ACC112 (cell line): Measurements from ENCODE around the gene UBFD1.
"Not testable (repeated sequence)": the region's sequence is repeated elsewhere in the genome, so short reads cannot be mapped to it uniquely, and the experiment has no call there.

ENCODE experiments used
- H2AFZ ChIP-seq: fragments of 200-600 bp; sonication (generic); one replicate; pipeline ENCODE4 v1.6.0; 2017; ENCODE audit warnings: antibody characterized with exemption, low read length; ENCODE audit not compliant: unreplicated experiment
- H3K27ac ChIP-seq: fragments of 200-600 bp; sonication (generic); 2 replicates; pipeline ENCODE4 v1.5.1; 2014; ENCODE audit warnings: low read depth, mild to moderate bottlenecking, antibody characterized with exemption, low read length, moderate library complexity
- H3K27me3 ChIP-seq: fragments of 200-600 bp; sonication (generic); 2 replicates; pipeline ENCODE4 v1.6.1; 2014; ENCODE audit warnings: mild to moderate bottlenecking, antibody characterized with exemption, low read length, moderate library complexity, mixed read lengths; ENCODE audit not compliant: insufficient read depth
- H3K36me3 ChIP-seq: fragments of 200-600 bp; sonication (generic); 2 replicates; pipeline ENCODE4 v1.6.1; 2016; ENCODE audit warnings: mild to moderate bottlenecking, antibody characterized with exemption, low read length, moderate library complexity, mixed read lengths; ENCODE audit not compliant: insufficient read depth
- H3K4me1 ChIP-seq: fragments of 200-600 bp; sonication (generic); one replicate; pipeline ENCODE4 v1.6.1; 2016; ENCODE audit warnings: low read length, mixed read lengths; ENCODE audit not compliant: insufficient read depth, unreplicated experiment, control insufficient read depth
- H3K4me3 ChIP-seq: fragments of 200-600 bp; sonication (generic); 2 replicates; pipeline ENCODE4 v1.5.1; 2014; ENCODE audit warnings: mild to moderate bottlenecking, low read depth, low read length
- H3K79me2 ChIP-seq: fragments of 200-600 bp; sonication (generic); one replicate; pipeline ENCODE4 v1.6.0; 2016; ENCODE audit warnings: low read length; ENCODE audit not compliant: control insufficient read depth, unreplicated experiment, insufficient read depth

UBFD1 gene

GRCh38 chr16:23556881-23557778, at the start of gene UBFD1, which contains the start of gene EARS2:
UBFD1 (plus strand) TSS chr16:23557727; CDS start chr16:23557743, 16 bp downstream.
EARS2 (minus strand) TSS chr16:23557350; CDS start chr16:23557343, 7 bp downstream.
- H3K4me3 ChIP-seq = peak within 1 kb of the TSS; percentile 99
- peak within 1 kb of the TSS; percentile 83 for H3K27ac ChIP-seq
- peaks cover 52% of the 10 kb centered on the region for H3K79me2 ChIP-seq
- peaks cover 10% of the 10 kb centered on the region for H3K4me1 ChIP-seq
- H3K36me3 ChIP-seq = peaks cover 31% of the 10 kb centered on the region
- H2AFZ ChIP-seq = peak within 1 kb of the TSS; percentile 81
- no peaks in the 10 kb centered on the region for H3K27me3 ChIP-seq

- H3K27ac ChIP-seq = no peak overlapping the region
- H3K79me2 ChIP-seq = peaks cover 47% of the 10 kb centered on the region
- H3K27me3 ChIP-seq = no peaks in the 10 kb centered on the region
- peak overlapping the region; percentile 81 for H3K4me3 ChIP-seq
- H2AFZ ChIP-seq = no peak overlapping the region
- H3K4me1 ChIP-seq = peaks cover 26% of the 10 kb centered on the region
- H3K36me3 ChIP-seq = no peaks in the 10 kb centered on the region
These were observed 48.7 kb upstream of the UBFD1 start for GRCh38 chr16:23508589-23509440.

- no peaks in the 10 kb centered on the region for H3K27me3 ChIP-seq
- H3K4me1 ChIP-seq = peaks cover 20% of the 10 kb centered on the region
- H3K27ac ChIP-seq = no peak overlapping the region
- H3K79me2 ChIP-seq = peaks cover 41% of the 10 kb centered on the region
- no peaks in the 10 kb centered on the region for H3K36me3 ChIP-seq
- H2AFZ ChIP-seq = no peak overlapping the region
- H3K4me3 ChIP-seq = peak overlapping the region; percentile 81
These were observed 48.1 kb upstream of the UBFD1 start for GRCh38 chr16:23509441-23509754.

GRCh38 chr16:23509782-23510163, 47.8 kb upstream of the UBFD1 start:
- H3K27me3 ChIP-seq = no peaks in the 10 kb centered on the region
- H3K4me3 ChIP-seq = peak overlapping the region; percentile 81
- H3K36me3 ChIP-seq = 0 out of 2 replicates have a peak, but pooled peaks cover 3% of the 10 kb centered on the region
- peaks cover 39% of the 10 kb centered on the region for H3K79me2 ChIP-seq
- H3K4me1 ChIP-seq = peaks cover 17% of the 10 kb centered on the region
- no peak overlapping the region for H2AFZ ChIP-seq
- no peak overlapping the region for H3K27ac ChIP-seq

- H3K79me2 ChIP-seq = peaks cover 35% of the 10 kb centered on the region
These were observed 47.2 kb upstream of the UBFD1 start, which contains the start of gene GGA2 for GRCh38 chr16:23510164-23510914. GGA2 (minus strand) TSS chr16:23510494; CDS start chr16:23510411, 83 bp downstream.

GRCh38 chr16:23510915-23511270, 46.6 kb upstream of the UBFD1 start:
- H3K27ac ChIP-seq, H3K27me3 ChIP-seq, H3K36me3 ChIP-seq, H3K4me1 ChIP-seq: not testable (repeated sequence)
- Histone ChIP-seq H3K79me2 (peaks cover 35% of the 10 kb centered on the region), H3K4me3 (peak overlapping the region; percentile 81), H2AFZ (peak overlapping the region; percentile 48)

More at GRCh38 chr16:23510164-23510914, 47.2 kb upstream of the UBFD1 start, which contains the start of gene GGA2:
- peaks cover 11% of the 10 kb centered on the region for H3K4me1 ChIP-seq
- no peaks in the 10 kb centered on the region for H3K27me3 ChIP-seq
- H2AFZ ChIP-seq = peak within 1 kb of the TSS; percentile 48
- 0 out of 2 replicates have a peak, but pooled peaks cover 3% of the 10 kb centered on the region for H3K36me3 ChIP-seq
- peak within 1 kb of the TSS; percentile 81 for H3K4me3 ChIP-seq
- no peak within 1 kb of the TSS for H3K27ac ChIP-seq

- peaks cover 6% of the 10 kb centered on the region for H3K4me1 ChIP-seq
- H3K79me2 ChIP-seq = peaks cover 28% of the 10 kb centered on the region
These were observed 45.8 kb upstream of the UBFD1 start for GRCh38 chr16:23511731-23512130.

GRCh38 chr16:23512168-23512695, 45.3 kb upstream of the UBFD1 start:
- H3K4me1 ChIP-seq = peaks cover 6% of the 10 kb centered on the region
- H3K4me3 ChIP-seq = no peak overlapping the region
- H3K27ac ChIP-seq = no peak overlapping the region
- no peak overlapping the region for H2AFZ ChIP-seq
- H3K79me2 ChIP-seq = peaks cover 23% of the 10 kb centered on the region
- no peaks in the 10 kb centered on the region for H3K27me3 ChIP-seq
- H3K36me3 ChIP-seq = 0 out of 2 replicates have a peak, but pooled peaks cover 3% of the 10 kb centered on the region

More at GRCh38 chr16:23511731-23512130, 45.8 kb upstream of the UBFD1 start:
- Histone ChIP-seq H3K27ac (no peak overlapping the region), H3K27me3 (no peaks in the 10 kb centered on the region), H3K4me3 (no peak overlapping the region), H3K36me3 (0 out of 2 replicates have a peak, but pooled peaks cover 3% of the 10 kb centered on the region), H2AFZ (no peak overlapping the region)

GRCh38 chr16:23514381-23515152, 43.0 kb upstream of the UBFD1 start:
- H3K4me1 ChIP-seq = no peaks in the 10 kb centered on the region
- no peak overlapping the region for H3K4me3 ChIP-seq
- no peaks in the 10 kb centered on the region for H3K27me3 ChIP-seq
- H2AFZ ChIP-seq = no peak overlapping the region
- no peak overlapping the region for H3K27ac ChIP-seq
- H3K36me3 ChIP-seq = peaks cover 6% of the 10 kb centered on the region; the same call in 1 of the 2 replicates
- peaks cover 3% of the 10 kb centered on the region for H3K79me2 ChIP-seq
